Adrenal gland (tissue), 5 donors: ENCODE data around the gene CXXC5.

Experiments
- CTCF ChIP-seq, 6 experiments: fragments of 450-650 bp in 4 of 6; fragments of 200-600 bp in 2 of 6; sonication (generic) in 1 of 6; IDR thresholded peaks; 1 replicate in 5 of 6; 2 replicates in 1 of 6; pipeline versions ENCODE4 v1.5.1 to v1.8.0; 2016 to 2021; ENCODE audit warnings: antibody characterized with exemption in 6 of 6, mild to moderate bottlenecking in 2 of 6, moderate library complexity in 1 of 6
- POLR2A ChIP-seq, 2 donors: fragments of 450-650 bp; IDR thresholded peaks; one replicate each; pipeline ENCODE4 v1.6.1; 2017; ENCODE audit warnings: antibody characterized with exemption in 2 of 2, mild to moderate bottlenecking in 2 of 2, moderate library complexity in 1 of 2
- donor health status: DM: no; HTN: no; CAD: no.

- peak in 1 of 6 experiments; percentile 11 for TF ChIP-seq CTCF (IDR thresholded peaks at IDR 0.05)
- no peak for TF ChIP-seq POLR2A (IDR thresholded peaks at IDR 0.05)
Measured at GRCh38 chr5:139658501-139658927, 10.4 kb downstream of the CXXC5 start.
